Measurements from ENCODE around the gene TP53I11.

GRCh38 chr11:44969651-44970252, 19.1 kb upstream of the TP53I11 start:
- TF ChIP-seq CTCF (IDR thresholded peaks at IDR 0.05) (no peak), POLR2AphosphoS5 (IDR thresholded peaks at IDR 0.05) (no peak)

Measured in stomach (tissue), 4 donors.